Stimulated activated CD4-positive, alpha-beta T cell treated with anti-CD3 and anti-CD28 coated beads, Interleukin-12 subunit alpha, Interleukin-12 subunit beta, amount 100 ng/mL, for 24 hours (primary cell): Measurements from ENCODE around the gene SULT1C2.
"Not testable (repeated sequence)": the region's sequence is repeated elsewhere in the genome, so short reads cannot be mapped to it uniquely, and the experiment has no call there.

Experiments
- DNase-seq, 2 experiments: peaks; one replicate each; pipeline ENCODE4 v3.0.0-alpha.2; 2020; ENCODE audit warnings: low read depth in 2 of 2

The SULT1C2 gene

DNA sequence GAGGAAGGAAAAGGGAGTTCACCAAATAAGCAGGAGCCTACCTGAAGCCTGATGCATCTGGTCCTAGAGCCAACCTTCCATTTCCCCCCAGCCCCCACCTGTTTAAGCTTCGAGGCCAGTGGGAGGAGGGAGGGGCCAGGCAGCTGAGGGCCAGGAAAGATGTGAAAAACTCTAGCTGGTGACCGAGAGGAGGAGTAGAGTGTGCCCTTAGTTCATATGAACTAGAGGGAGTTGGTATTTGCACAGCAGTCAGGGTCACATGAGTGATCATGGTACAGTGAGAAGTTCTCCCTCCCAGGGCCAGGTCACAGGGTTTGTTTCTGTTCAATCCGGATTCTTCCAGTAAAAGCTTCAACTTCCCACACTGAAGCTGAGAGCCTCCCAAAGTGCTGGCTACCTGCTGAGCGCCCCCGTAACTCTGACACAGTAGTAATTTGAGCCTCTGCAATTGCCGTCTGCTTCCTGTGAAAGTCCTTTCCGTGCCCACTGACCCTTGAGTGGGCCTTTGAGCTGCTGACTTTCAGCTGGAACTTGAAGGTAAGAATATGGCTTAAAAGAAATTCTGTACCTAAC is at the start of gene SULT1C2:
Gene SULT1C2 (plus strand): TSS at position 362 of the 573 bp plus-strand sequence. CDS start 4,773 bp downstream, outside the sequence.
- no peak for DNase-seq

DNA sequence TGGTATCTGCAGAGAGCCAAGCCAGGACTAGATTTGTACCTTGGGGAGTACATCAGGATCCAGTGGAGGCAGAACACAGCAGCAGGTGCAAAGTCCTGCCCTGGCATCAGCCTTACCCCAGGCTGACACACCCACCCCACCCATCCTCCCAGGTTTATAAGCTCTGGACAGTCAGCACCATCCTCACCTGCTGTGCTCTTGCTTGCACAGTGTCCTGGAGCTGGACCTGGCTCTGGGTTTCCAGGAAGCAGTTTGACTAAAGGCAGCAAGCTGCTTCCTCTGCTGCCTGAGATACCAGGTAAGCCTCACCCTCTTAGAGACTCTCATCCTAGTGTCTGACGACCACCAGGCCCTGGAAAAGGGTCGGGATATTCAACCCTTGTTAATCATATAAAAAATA is 48.9 kb upstream of the SULT1C2 start, which contains the start of gene SULT1C3:
Gene SULT1C3 (plus strand): TSS at position 183 of the 400 bp plus-strand sequence. CDS start 7,227 bp downstream, outside the sequence.
- DNase-seq, result no peak

DNA sequence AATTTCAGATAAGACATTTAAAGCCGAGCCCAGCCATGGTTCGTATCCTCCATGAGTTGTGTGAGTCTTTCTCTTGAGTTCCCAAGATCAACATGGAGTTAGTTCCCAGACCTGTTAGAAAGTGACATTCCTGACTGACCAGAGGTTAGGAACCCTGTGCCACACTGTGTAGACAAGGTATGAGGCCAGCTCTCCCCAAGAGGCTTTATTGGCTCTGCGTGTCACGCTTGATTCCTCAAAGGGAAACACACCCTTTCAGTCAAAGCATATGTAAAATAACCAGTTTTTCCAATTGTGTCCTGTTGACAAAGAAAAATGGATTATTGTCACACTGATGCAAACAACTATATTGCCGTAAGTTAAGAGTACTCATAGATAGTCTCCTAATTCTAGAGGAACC is 47.7 kb upstream of the SULT1C2 start:
- DNase-seq, result no peak

DNA sequence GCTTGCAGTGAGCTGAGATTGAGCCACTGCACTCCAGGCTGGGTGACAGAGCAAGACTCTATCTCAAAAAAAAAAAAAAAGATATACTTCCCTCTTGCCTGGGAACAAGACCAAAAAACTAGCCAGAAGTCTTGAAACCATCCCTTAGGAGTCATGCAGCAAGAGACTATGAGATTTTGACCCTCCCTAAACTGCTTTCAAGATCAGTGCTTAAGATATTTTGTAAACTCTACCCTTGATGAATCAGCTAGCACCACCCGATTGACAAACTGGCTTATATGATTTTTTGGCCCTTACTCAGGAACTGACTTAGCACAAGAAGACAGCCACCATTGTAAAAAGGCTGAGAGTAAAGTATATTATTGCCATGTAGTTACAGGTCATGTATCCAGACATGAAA is 45.1 kb upstream of the SULT1C2 start:
- no peak for DNase-seq

DNA sequence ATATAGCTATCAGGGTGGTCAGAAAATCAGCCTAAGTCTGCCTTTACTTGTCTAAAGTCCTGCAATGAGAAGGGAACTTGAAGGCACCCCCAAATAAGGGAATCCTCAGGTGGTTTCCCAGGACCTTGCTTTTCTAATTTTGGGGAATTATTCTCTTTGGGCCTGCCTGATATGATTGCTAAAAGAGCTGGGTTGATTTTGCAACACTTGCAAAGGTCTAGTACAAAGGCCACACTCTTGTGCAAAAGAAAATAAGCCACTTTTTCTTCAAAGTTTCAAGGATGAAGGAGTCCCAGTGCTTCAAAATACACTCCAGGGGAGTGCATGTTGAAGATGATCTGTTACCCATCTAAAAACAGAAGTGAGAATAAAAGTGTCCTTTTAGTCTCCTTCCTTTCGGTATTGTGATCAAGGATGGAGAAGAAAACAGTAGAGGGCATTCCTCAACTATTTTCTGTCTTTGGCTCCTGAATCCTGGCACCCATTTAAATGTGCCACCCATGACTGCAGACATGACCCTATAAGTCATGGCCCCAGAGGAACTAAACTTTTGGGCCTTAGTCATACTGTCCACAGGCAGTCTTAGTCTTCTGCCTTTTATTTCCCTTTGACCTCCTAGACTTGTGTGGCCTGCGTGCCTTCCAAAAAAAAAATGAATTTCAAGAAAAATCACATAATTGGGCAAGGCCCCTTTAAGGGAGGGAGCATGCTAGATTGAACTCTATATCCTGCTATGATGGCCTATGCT is 43.9 kb upstream of the SULT1C2 start:
- no peak for DNase-seq

DNA sequence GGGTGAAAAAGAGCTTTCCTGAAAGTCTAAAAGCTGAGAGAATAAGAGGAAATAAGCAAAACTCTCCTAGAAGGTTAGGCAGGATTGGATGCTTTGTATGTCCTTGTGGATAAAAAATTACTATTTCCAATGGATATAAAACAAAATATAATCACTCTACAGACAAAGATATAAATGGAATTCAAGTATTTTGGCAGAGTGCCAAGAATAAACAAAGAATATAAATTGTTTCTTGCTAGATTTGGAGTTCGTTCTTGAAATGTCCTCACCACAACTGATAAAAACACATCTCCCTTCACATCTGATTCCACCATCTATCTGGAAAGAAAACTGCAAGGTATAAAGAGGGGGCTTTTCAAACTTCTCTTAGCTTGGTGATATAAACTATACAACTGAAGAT is 35.6 kb upstream of the SULT1C2 start:
- no peak for DNase-seq

DNA sequence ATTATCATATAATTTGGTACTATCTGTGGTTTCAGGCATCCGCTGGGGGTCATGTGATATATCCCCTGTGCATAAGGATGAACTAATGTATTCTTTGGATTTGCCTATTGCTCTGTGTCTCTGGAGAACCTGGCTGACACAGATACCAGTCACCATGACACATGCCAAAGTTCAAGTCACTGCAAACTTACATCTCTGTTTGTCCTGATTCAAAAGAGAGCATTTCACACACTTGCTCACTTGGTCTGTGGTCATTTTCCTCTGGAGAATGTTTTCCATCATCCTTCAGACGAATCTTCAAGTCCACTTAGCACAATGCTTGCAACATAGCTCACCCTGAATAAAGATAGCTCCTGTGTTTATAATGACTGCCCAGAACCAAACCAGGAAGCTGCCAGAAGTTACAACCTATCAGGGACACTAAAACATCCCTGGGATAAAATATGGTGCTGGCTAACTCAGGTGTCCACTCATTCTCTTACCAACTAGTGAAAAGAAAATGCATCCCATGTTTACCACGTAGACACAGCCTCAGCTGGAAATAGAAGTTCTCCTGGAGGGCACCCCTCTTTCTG is 30.9 kb upstream of the SULT1C2 start:
- DNase-seq, result no peak

DNA sequence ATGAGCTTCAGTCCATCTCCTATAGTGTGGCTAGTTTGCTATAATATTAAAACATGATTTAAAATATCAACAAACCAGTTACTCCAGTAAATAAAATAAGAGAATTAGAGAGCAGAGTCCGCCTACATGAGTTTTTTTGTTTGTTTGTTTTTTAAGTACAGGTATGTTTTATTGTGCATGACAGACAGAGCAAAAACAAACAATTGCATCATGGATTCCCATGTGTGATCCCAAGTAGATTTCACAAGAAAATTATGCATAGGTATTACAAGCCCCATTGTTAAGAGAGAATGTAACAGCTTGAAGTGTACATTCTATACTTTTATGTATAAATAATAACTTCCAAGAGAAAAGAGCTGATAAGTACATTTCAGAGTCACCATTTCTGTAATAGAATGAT is 27.9 kb upstream of the SULT1C2 start:
- no peak for DNase-seq

DNA sequence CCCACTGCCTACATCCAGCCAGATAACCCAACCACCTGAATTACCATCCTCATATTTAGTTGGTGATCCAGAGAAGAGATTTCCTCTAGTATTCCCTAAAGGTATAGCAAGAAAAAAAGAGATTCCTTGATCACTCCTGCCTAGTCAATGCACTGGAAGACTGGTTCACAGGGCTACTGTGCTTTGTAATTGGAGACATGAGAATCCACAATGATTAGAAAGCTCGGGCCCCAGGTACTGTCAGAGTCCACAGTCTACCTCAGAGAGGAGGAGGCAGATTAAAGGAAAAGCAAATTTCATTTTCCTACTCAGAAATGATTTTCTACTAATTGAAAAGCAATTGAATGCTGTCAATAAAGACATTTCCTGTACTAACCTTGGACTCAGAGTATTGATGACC is 26.7 kb upstream of the SULT1C2 start:
- DNase-seq, result no peak

DNA sequence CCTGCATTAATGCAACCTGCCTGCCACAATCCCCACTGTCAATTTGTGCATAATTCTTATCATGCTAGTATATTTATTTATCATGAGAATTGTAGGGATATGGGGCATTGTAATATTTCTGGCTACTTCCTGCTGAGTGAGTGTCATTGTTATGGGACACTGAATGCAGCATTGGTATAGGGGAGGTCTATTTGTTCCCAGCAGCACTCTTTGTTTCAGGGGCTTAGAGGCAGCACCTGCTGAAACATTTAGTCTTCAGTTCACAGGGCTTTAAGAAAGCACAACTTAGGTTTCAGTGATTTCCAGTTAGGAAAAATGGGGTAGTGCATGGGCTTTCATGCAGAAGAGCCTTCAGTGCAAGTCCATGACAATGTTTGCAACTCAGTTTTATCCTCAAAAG is 25.3 kb upstream of the SULT1C2 start:
- no peak for DNase-seq

DNA sequence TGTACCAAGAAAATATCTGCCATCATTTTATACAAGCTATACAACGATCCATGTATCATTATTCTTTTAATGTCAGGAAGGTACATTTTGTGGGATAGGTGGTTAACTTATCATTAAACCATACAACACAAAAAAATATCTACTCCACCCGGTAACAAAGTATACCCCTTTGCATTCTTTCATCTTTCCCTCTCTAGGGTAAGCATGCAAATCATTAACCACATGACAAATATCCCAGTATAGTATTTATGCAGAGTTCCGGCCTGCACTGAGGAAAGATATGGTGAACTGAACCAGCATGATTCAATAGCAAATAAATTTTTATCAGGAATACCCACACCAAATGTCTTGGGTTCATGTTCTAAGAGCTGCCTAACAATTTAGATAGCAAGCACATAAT is 22.5 kb upstream of the SULT1C2 start:
- DNase-seq, result no peak

DNA sequence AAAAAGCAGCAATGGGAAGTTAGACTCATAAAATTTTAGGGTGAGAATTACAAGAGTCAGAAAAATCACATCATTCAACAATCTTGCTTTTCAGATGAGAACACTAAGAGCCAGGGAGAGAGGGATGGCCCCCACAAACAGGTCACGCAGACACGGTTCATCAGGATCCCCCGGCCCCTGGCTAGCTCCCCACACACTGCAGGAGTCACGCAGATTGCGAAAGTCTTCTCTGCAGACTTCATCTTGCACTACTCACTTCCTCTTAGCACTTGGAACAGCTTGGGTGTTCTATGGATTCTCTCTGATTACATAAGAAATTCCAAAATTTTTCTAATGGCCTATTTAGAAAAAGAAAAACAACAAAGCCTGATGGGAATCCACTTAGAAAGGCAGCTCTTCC is 21.6 kb upstream of the SULT1C2 start:
- no peak for DNase-seq

DNA sequence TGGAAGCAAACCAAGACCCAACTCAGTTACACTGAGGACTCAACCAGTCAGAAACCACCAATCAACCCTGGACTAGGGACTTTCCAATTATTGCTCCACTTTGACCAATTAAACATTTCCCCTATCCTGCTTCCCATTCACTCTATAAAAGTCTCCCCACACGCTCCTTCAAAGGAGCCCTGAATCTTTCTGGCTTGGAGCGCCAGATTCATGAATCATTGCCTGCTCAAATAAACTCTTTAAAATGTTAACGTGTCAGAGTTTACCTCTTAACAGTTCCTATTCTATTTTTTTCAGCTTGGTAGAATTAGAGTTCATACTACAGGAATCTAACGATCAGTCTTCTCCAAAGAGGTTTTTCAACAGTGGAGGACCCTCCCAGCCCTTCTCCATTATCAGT is 20.7 kb upstream of the SULT1C2 start:
- DNase-seq, result no peak

DNA sequence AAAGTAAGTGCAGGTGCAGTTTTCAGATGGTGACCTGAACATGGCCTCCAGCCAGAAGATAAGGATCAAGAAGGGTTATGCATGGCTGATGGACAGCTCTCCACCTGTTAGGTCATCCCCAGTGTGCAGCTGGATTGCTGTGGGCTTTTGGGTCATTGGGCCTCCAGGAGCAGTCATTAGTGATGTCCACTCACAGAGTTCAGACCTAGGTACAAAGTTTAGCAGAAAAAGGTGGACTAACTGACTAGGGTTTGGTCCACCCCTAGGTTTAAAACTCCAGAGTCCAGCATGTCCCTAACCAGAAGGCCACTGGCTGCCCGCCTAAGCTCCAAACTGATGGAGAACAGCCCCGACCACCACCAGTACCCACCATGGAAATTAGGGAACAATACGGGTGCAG is 18.3 kb upstream of the SULT1C2 start:
- no peak for DNase-seq

DNA sequence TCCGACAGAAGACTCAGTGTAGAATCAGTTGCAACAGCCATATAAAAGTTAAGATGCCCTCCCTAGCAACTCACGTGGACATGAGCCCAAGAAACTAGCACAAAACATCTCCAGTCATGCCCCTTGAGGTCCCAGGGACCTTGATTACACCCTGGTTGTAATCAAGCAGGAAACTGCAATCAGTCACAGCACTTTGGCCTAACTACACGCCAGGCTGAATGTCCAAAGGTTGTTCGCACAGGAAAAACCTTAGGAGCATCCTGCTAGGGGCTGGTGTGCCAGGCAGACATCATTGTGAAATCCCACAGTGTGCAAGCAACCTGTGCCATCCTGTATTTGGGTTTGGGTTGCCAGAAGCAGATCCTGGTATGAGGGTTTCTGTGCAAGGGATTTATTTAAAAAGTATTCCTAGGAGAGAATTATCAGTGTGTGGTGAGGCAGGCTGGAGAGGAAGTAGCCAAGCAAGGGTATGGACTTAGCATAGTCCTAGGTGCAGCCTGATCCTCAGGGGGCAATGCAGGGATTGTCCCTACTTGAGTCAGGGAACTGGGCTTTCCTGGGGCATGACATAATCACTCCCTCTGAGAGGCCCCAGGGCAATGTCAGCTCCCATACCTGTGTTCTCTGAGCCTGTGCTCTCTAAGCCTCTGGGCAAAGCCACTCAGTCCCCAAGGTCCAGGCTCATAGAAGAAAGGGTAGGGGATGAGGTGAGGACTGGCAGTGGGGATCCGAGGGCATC is 17.8 kb upstream of the SULT1C2 start:
- no peak for DNase-seq

DNA sequence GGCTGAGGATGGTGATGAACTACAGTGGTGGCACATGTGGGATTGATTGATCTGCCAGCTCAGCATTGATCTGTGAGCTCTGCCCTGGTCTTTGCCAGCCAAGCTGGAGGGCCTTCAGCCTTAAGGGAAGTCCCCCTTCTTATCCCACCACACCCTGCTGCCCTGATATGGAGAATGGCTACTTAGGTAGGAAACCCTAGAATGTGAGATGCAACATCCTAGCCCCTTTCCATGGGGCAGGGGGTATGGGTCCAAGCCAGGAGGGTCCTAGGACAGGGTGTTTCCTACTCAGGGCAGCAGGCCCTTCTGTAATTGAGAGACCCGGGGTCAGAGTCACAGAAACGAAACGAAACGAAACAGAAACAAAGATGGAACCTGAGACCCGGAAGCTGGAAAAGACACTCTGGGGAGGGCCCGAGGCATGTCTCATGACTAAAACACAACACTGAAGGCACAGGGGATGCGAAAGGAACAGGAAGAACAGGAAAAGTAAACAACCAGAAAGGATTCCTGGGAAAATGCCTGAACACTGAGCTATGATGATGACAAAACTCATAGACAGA is 16.9 kb upstream of the SULT1C2 start:
- no peak for DNase-seq

DNA sequence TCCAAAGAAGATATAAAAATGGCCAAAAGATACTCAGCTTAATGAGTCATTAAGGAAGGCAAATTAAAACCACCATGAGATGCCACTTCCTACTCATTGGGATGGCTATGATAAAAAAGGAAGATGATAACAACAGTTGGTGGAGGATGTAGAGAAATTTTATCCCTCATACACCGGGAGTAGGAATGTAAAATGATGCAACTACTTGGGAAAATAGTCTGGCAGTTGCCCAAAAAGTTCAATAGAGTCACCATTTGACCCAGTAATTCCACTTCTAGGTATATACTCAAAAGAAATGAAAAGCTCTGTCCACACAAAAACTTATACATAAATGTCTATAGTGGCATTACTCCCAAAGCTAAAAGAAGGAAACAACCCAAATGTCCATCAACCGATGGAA is 10.1 kb upstream of the SULT1C2 start:
- DNase-seq, result no peak

DNA sequence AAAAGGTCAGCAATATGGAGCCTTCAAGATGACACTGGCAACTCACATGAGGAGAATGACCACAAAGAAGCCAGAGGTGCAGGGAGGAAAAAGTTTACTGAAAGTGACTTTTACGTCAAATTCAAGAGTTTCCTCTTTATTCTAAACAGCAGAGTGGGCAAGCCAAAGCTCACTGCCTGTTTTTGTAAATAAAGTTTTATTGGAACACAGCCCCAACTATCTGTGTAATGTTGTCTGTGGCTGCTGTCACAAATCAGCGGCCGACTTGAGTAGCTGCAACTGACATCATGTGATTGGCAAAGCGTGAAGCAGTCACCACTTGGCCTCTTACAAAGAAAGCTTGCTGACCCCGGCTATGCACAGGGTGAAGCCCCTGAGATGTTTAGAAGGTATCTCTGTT is 9.2 kb upstream of the SULT1C2 start:
- DNase-seq, result no peak

DNA sequence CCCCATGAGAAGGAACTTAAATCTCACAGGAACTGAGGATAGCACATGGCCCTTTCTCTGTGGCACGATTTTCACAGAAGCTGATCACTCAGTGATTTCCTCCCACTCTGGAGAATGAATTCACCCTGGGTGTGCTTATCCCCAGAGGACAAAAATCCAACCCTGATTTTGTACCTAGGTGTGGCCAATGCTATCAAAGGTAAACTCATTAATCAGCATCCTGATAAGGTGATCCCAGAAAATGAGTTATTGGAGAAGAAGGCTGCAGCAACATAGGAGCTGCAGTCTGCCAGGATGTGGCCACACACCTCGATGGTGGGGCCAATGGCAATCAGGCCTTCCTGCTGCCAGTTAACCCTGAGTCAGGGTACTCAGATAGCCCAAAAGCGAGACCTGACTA is 8.2 kb upstream of the SULT1C2 start:
- no peak for DNase-seq

DNA sequence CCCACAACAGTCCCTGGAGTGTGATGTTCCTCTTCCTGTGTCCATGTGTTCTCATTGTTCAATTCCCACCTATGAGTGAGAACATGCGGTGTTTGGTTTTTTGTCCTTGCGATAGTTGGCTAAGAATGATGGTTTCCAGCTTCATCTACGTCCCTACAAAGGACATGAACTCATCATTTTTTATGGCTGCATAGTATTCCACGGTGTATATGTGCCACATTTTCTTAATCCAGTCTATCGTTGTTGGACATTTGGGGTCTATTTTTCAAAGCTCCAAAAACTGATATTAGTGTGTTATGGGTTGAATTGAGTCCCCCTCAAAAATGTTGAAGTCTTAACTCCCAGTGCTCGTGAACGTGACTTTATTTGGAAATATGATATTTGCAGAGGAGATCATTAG is 4.1 kb upstream of the SULT1C2 start:
- DNase-seq, result not testable (repeated sequence)

DNA sequence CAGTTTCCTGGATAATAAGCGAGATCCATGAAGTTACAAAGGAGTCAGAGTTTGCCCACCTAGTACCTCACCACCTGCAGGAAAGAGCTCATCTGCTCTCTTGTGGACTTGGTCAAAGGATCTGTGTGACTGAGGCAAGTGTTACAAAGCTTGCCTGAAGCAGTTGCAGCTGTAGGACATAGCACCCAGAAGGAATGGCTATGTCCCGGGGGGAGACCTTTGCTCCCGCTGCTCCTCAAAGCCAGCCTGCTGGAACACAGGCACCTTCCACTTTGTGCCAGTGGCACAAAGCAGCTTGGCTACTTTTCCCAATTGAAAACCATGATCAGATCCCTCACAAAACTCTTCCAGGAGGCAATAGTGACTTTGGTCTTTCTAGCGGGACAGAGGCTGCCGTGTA is 3.1 kb upstream of the SULT1C2 start:
- no peak for DNase-seq

DNA sequence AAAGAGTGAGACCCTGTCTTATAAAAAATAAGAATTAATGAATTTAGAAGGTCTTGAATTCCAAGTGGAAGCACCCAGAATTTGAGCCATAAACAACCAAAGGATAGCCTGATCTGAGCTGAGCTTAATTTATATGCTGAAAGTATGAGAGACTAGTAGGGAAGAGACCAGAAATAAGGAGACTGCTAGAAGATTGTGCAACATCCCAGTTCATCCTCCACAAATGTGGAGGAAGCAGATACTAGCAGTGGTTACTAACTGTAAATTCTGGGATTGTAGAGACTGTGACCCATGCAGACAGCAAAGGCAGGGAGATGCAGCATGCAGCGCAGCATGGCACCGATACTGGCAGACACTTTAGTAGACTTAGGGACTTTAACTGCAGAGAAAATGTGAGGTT is 1.5 kb upstream of the SULT1C2 start:
- no peak for DNase-seq
